Liver (tissue), 9 donors: ENCODE data around the gene SEMA3C. TPM values are rescaled to one million over a fixed set of nuclear protein-coding genes. Genes with fewer than 3 reads are reported as not detected.

ENCODE experiments used
- DNase-seq: peaks from one replicate; pipeline ENCODE4 v3.0.0-alpha.2; 2017; ENCODE audit warnings: low spot score
- H3K27ac ChIP-seq, 2 donors: one replicate each; pipeline ENCODE4 v1.7.0; 2013; ENCODE audit warnings: inconsistent platforms in 2 of 2, low read length in 2 of 2, control low read depth in 1 of 2, low read depth in 1 of 2, mild to moderate bottlenecking in 1 of 2
- H3K27me3 ChIP-seq, 4 donors: one replicate each; pipeline versions ENCODE4 v1.6.1 to v1.7.0; 2013; ENCODE audit warnings: low read length in 3 of 4, inconsistent platforms in 1 of 4, mild to moderate bottlenecking in 1 of 4, moderate library complexity in 1 of 4; ENCODE audit not compliant: control insufficient read depth in 4 of 4, insufficient read depth in 4 of 4
- H3K36me3 ChIP-seq, 4 donors: one replicate each; pipeline versions ENCODE4 v1.6.1 to v1.7.0; 2013; ENCODE audit warnings: low read length in 3 of 4, mild to moderate bottlenecking in 3 of 4, low read depth in 1 of 4, moderate library complexity in 1 of 4; ENCODE audit not compliant: control insufficient read depth in 4 of 4, insufficient read depth in 3 of 4
- H3K4me1 ChIP-seq, 4 donors: one replicate each; pipeline versions ENCODE4 v1.6.1 to v1.7.0; 2013; ENCODE audit warnings: low read length in 3 of 4, mild to moderate bottlenecking in 3 of 4, moderate library complexity in 1 of 4; ENCODE audit not compliant: control insufficient read depth in 4 of 4, insufficient read depth in 4 of 4
- H3K4me3 ChIP-seq, 3 donors: one replicate each; pipeline versions ENCODE4 v1.6.1 to v1.7.0; 2013; ENCODE audit warnings: low read length in 3 of 3, control low read depth in 1 of 3, low read depth in 1 of 3, mild to moderate bottlenecking in 1 of 3
- H3K9ac ChIP-seq, 2 donors: one replicate each; pipeline ENCODE4 v1.7.0; 2013; ENCODE audit warnings: low read length in 2 of 2, mild to moderate bottlenecking in 2 of 2, moderate library complexity in 2 of 2, control low read depth in 1 of 2, low read depth in 1 of 2
- H3K9me3 ChIP-seq, 4 donors: one replicate each; pipeline versions ENCODE4 v1.6.1 to v1.7.0; 2013; ENCODE audit warnings: low read length in 3 of 4; ENCODE audit not compliant: control insufficient read depth in 4 of 4
- CTCF ChIP-seq: fragments of 150-350 bp; IDR thresholded peaks from 2 replicates; pipeline ENCODE4 v1.5.1; 2017; ENCODE audit warnings: improper control_type of control experiment, low read depth, low read length; ENCODE audit not compliant: missing input control
- EGR1 ChIP-seq, 2 donors: IDR thresholded peaks; 2 replicates each; pipeline ENCODE4 v1.6.1; 2016 to 2018; ENCODE audit warnings: antibody characterized with exemption in 2 of 2, low read depth in 2 of 2
- FOXA1 ChIP-seq: IDR thresholded peaks from 2 replicates; pipeline ENCODE4 v1.6.1; 2016; ENCODE audit warnings: antibody characterized with exemption
- FOXA2 ChIP-seq: IDR thresholded peaks from 2 replicates; pipeline ENCODE4 v1.6.1; 2016; ENCODE audit warnings: antibody characterized with exemption
- GABPA ChIP-seq, 2 donors: IDR thresholded peaks in 1 of 2; conservative IDR thresholded peaks in 1 of 2; 2 replicates each; pipeline ENCODE4 v1.6.1; 2016; ENCODE audit warnings: antibody characterized with exemption in 2 of 2, mild to moderate bottlenecking in 1 of 2, moderate library complexity in 1 of 2
- HNF4A ChIP-seq, 2 donors: conservative IDR thresholded peaks; 2 replicates each; pipeline ENCODE4 v1.6.1; 2016; ENCODE audit warnings: antibody characterized with exemption in 2 of 2, mild to moderate bottlenecking in 2 of 2
- HNF4G ChIP-seq: IDR thresholded peaks from 2 replicates; pipeline ENCODE4 v1.6.1; 2016; ENCODE audit warnings: antibody characterized with exemption
- NR2F2 ChIP-seq: IDR thresholded peaks from 2 replicates; pipeline ENCODE4 v1.6.1; 2016; ENCODE audit warnings: antibody characterized with exemption
- RAD21 ChIP-seq, 2 donors: IDR thresholded peaks; 2 replicates each; pipeline ENCODE4 v1.6.1; 2016; ENCODE audit warnings: antibody characterized with exemption in 2 of 2, mild to moderate bottlenecking in 2 of 2
- RXRA ChIP-seq, 2 donors: IDR thresholded peaks; 2 replicates each; pipeline ENCODE4 v1.6.1; 2017 to 2018; ENCODE audit warnings: antibody characterized with exemption in 2 of 2, mild to moderate bottlenecking in 1 of 2
- SP1 ChIP-seq: IDR thresholded peaks from 2 replicates; pipeline ENCODE4 v1.6.1; 2018; ENCODE audit warnings: antibody characterized with exemption, mild to moderate bottlenecking
- YY1 ChIP-seq: IDR thresholded peaks from 2 replicates; pipeline ENCODE4 v1.6.1; 2016; ENCODE audit warnings: antibody characterized with exemption, mild to moderate bottlenecking
- WGBS: extraction: QIAGEN DNeasy Blood & Tissue Kit; methylation state at CpG from one replicate; pipeline ENCODE4 v1.1.7; 2013; 5-methylcytosine and 5-hydroxymethylcytosine counted together
- polyA plus RNA-seq, 2 donors: library from polyadenylated mRNA; stranded (reverse) in 1 of 2; unstranded in 1 of 2; fragments of 200-250 nt in 1 of 2; fragments of >200 nt in 1 of 2; fragmentation: Nextera tagmentation in 1 of 2; extraction: Ambion mirVana in 1 of 2; gene quantifications; one replicate each; pipeline versions ENCODE4 v1.2.1 to v1.2.3, GENCODE V29; 2013 to 2015
- total RNA-seq, 2 donors: library from RNA; depleted of rRNA; stranded (reverse); fragments of >200 nt; gene quantifications; one replicate each; pipeline ENCODE4 v1.2.3, GENCODE V29; 2014
- TF ChIP-seq, protein P1 (sequence below): IDR thresholded peaks from 2 replicates; pipeline ENCODE4 v1.6.1; 2016; ENCODE audit warnings: antibody characterized with exemption
- TF ChIP-seq, protein P2 (sequence below): IDR thresholded peaks from 2 replicates; pipeline ENCODE4 v1.6.1; 2016; ENCODE audit warnings: antibody characterized with exemption
- TF ChIP-seq, protein P3 (sequence below): IDR thresholded peaks from 2 replicates; pipeline ENCODE4 v1.6.1; 2016; ENCODE audit warnings: antibody characterized with exemption, mild to moderate bottlenecking
- donor health status: healthy.
- donor health status: healthy.
- donor health status: healthy.
- donor health status: healthy.
- donor health status: healthy.

SEMA3C gene
- total and polyA plus RNA-seq, 4 donors, result 0.20 to 1.8 (median 0.64) TPM

DNA sequence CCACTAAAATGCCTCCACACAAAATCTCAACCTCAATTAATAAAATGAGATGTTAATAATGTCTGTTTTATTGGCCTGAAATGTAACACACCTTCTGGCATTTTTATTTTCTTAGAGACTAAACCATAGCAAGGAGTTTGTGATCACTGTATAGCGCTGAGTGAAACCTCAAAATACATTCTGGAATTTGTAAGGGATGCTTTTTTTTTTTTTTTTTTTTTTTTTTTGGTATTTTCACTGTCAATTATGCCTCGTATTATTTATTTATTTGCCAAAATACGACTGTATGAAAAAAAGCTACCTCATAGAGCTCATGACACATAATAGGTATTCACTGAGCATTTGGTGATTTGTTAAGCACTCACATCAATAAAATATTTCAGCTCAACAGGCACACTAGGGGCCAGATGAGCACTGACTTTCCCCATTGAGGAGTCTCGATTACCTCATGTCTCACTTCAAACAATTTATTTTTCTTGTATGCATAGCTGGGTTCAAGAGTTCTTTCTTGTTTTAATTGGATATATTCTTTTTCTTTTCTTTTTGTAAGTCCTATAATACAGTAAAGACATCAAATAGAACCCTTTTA, 36.5 kb downstream of the SEMA3C start (continued):
- TF ChIP-seq CTCF, result no peak
- no peak for TF ChIP-seq GABPA (IDR thresholded peaks at IDR 0.05 in 1 of 2, conservative IDR thresholded peaks at IDR 0.05 in 1 of 2)
- TF ChIP-seq HNF4G, result no peak
- no peak for TF ChIP-seq SP1
- no peak for TF ChIP-seq FOXA1
- TF ChIP-seq, protein P1, sequence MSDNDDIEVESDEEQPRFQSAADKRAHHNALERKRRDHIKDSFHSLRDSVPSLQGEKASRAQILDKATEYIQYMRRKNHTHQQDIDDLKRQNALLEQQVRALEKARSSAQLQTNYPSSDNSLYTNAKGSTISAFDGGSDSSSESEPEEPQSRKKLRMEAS, result no peak
- TF ChIP-seq, protein P2, sequence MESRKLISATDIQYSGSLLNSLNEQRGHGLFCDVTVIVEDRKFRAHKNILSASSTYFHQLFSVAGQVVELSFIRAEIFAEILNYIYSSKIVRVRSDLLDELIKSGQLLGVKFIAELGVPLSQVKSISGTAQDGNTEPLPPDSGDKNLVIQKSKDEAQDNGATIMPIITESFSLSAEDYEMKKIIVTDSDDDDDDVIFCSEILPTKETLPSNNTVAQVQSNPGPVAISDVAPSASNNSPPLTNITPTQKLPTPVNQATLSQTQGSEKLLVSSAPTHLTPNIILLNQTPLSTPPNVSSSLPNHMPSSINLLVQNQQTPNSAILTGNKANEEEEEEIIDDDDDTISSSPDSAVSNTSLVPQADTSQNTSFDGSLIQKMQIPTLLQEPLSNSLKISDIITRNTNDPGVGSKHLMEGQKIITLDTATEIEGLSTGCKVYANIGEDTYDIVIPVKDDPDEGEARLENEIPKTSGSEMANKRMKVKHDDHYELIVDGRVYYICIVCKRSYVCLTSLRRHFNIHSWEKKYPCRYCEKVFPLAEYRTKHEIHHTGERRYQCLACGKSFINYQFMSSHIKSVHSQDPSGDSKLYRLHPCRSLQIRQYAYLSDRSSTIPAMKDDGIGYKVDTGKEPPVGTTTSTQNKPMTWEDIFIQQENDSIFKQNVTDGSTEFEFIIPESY, result no peak
- TF ChIP-seq FOXA2, result no peak

DNA sequence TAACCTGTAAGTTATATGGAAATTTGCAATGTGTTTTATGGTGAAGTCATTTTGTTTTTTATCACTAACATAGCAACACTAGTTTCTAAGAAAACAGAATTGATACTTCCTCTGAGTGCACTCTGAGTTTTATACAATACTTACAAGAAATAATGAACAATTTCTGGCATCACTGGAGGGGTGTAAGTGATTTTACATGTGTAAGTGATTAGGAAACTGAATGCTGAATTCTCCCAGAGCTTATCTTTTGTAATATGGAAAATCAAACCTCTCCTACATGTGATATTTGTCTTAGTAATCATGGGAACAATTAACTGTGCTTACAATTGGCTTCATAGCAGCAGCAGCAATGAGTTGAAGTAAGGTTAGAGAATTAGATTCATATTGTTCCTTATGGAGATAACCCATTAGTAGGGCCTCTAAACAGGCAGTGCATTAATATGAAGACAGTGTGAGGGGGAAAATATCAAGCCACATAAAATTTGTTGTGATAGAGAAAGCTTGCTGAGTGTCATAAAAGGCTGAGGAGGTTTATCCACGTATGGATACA, 37.4 kb downstream of the SEMA3C start:
- Histone ChIP-seq H3K36me3 (no peaks in the 10 kb centered on the region), H3K9me3 (no peaks in the 10 kb centered on the region), H3K27ac (no peak overlapping the region), H3K4me1 (no peaks in the 10 kb centered on the region), H3K4me3 (no peak overlapping the region), H3K9ac (no peak overlapping the region), H3K27me3 (peaks cover 0 to 3% (median 0%) of the 10 kb centered on the region in 4 donors)
- no peak for TF ChIP-seq FOXA2
- no peak for TF ChIP-seq HNF4A (conservative IDR thresholded peaks at IDR 0.05)
- TF ChIP-seq GABPA (IDR thresholded peaks at IDR 0.05 in 1 of 2, conservative IDR thresholded peaks at IDR 0.05 in 1 of 2), result no peak
- no peak for TF ChIP-seq HNF4G
- no peak for TF ChIP-seq YY1
- TF ChIP-seq CTCF, result no peak
- TF ChIP-seq RAD21 (IDR thresholded peaks at IDR 0.05), result no peak
- no peak for TF ChIP-seq NR2F2
- no peak for DNase-seq
- 62% methylated on average over 1 of the region's 1 CpG for WGBS

- no peaks in the 10 kb centered on the region for H3K36me3 ChIP-seq
- H3K9me3 ChIP-seq, result no peaks in the 10 kb centered on the region
- DNase-seq, result no peak
- no peak overlapping the region for H3K4me3 ChIP-seq
- H3K4me1 ChIP-seq, result no peaks in the 10 kb centered on the region
- TF ChIP-seq FOXA2 (no peak), FOXA1 (no peak), EGR1 (IDR thresholded peaks at IDR 0.05; ENCODE audit: low read depth in 2 of 2) (no peak), YY1 (no peak), HNF4G (no peak), RXRA (IDR thresholded peaks at IDR 0.05) (no peak), GABPA (IDR thresholded peaks at IDR 0.05 in 1 of 2, conservative IDR thresholded peaks at IDR 0.05 in 1 of 2) (no peak), CTCF (no peak)
- TF ChIP-seq, protein P1, result no peak
- TF ChIP-seq, protein P3, sequence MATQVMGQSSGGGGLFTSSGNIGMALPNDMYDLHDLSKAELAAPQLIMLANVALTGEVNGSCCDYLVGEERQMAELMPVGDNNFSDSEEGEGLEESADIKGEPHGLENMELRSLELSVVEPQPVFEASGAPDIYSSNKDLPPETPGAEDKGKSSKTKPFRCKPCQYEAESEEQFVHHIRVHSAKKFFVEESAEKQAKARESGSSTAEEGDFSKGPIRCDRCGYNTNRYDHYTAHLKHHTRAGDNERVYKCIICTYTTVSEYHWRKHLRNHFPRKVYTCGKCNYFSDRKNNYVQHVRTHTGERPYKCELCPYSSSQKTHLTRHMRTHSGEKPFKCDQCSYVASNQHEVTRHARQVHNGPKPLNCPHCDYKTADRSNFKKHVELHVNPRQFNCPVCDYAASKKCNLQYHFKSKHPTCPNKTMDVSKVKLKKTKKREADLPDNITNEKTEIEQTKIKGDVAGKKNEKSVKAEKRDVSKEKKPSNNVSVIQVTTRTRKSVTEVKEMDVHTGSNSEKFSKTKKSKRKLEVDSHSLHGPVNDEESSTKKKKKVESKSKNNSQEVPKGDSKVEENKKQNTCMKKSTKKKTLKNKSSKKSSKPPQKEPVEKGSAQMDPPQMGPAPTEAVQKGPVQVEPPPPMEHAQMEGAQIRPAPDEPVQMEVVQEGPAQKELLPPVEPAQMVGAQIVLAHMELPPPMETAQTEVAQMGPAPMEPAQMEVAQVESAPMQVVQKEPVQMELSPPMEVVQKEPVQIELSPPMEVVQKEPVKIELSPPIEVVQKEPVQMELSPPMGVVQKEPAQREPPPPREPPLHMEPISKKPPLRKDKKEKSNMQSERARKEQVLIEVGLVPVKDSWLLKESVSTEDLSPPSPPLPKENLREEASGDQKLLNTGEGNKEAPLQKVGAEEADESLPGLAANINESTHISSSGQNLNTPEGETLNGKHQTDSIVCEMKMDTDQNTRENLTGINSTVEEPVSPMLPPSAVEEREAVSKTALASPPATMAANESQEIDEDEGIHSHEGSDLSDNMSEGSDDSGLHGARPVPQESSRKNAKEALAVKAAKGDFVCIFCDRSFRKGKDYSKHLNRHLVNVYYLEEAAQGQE, result no peak
- WGBS, result 79% methylated on average over 5 of the region's 5 CpGs
- peaks cover 0 to 3% (median 0%) of the 10 kb centered on the region in 4 donors for H3K27me3 ChIP-seq
- H3K9ac ChIP-seq, result no peak overlapping the region
- H3K27ac ChIP-seq, result no peak overlapping the region
Observed at GRCh38 chr7:80879849-80880248, 39.0 kb downstream of the SEMA3C start.
